ENCODE measurements around the gene SKAP1. TPM values are rescaled to one million over a fixed set of nuclear protein-coding genes. Genes with fewer than 3 reads are reported as not detected.

SKAP1 gene
- polyA plus RNA-seq, 1 of the 3 experiments (the other 2 are of a cell fraction) = not detected

DNA sequence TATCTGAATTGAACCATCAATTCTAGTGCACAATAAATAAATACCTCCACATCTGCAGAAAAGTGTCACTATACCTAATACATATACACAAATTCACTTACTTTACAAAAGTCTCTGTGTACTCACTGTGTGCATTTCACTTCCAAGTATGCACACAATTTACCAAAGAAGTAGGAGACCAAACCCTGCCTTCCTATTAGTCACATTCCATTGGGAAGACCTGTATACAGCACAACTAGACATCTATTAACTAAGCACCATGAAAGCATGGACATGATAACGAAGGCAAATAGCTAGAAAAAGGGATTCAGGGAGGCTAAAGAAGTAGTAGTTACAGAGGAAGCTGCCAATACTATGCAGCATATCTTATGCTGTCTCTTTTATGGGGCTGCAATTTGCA lies 183.0 kb downstream of the SKAP1 start:
- peaks cover 0 to under 1% of the 10 kb centered on the region in 2 experiments; a peak in 2 of 4 replicates for H3K4me1 ChIP-seq (ENCODE audit: control insufficient read depth in 1 of 2, insufficient read depth in 2 of 2, low read depth in 1 of 2, low read length in 1 of 2)
- ChIA-PET CTCF (interaction anchor here (0.6 to 1.7 kb wide), 6 partner anchors 11 to 371 kb away, joined by 3 to 8 read pairs (median 3); no protein-coding TSS in a partner anchor), POLR2A (no interaction called here)
- H3K9me3 ChIP-seq = no peaks in the 10 kb centered on the region
- H3F3A ChIP-seq (replicated peaks; ENCODE audit: insufficient read depth) = peaks cover 7% of the 10 kb centered on the region
- H3K9me2 ChIP-seq = no peaks in the 10 kb centered on the region
- H3K79me2 ChIP-seq (ENCODE audit: insufficient read depth) = no peaks in the 10 kb centered on the region
- 0% methylated on average over 1 of the region's 1 CpG for WGBS (ENCODE audit: low lambda C conversion rate)
- no peaks in the 10 kb centered on the region for H4K20me1 ChIP-seq (ENCODE audit: insufficient read depth)
- no peak overlapping the region for H3K4me2 ChIP-seq
- peaks cover 60% of the 10 kb centered on the region for H3K27me3 ChIP-seq (ENCODE audit: insufficient read depth)
- no peaks in the 10 kb centered on the region for H3K36me3 ChIP-seq (replicated peaks in 1 of 2; ENCODE audit: control insufficient read depth in 1 of 2, insufficient read depth in 2 of 2, low read length in 1 of 2)
- no peak for DNase-seq
- TF ChIP-seq CTCF (IDR thresholded peaks at IDR 0.05) (no peak), NFIC (IDR thresholded peaks at IDR 0.05; ENCODE audit: borderline replicate concordance) (no peak), TCF12 (IDR thresholded peaks at IDR 0.05) (no peak), EZH2phosphoT487 (IDR thresholded peaks at IDR 0.05; ENCODE audit: borderline replicate concordance, low read depth) (no peak), IRF3 (IDR thresholded peaks at IDR 0.05; ENCODE audit: low read depth, low read length) (no peak), CHD2 (IDR thresholded peaks at IDR 0.05; ENCODE audit: low read length, partially characterized antibody) (no peak), GATA2 (CRISPR knock-in tag; IDR thresholded peaks at IDR 0.05) (no peak), NRF1 (IDR thresholded peaks at IDR 0.05; ENCODE audit: low read depth, low read length) (no peak), YY1 (IDR thresholded peaks at IDR 0.05; ENCODE audit: low read depth) (no peak), MEF2A (IDR thresholded peaks at IDR 0.05; ENCODE audit: borderline replicate concordance, low read depth) (no peak), FOXJ3 (CRISPR knock-in tag; IDR thresholded peaks at IDR 0.05) (no peak), ELF1 (IDR thresholded peaks at IDR 0.05) (no peak), TEAD4 (IDR thresholded peaks at IDR 0.05; ENCODE audit: borderline replicate concordance, insufficient read depth) (no peak), EP300 (IDR thresholded peaks at IDR 0.05; ENCODE audit: borderline replicate concordance in 1 of 2, low read depth in 1 of 2, low read length in 1 of 2) (no peak), USF2 (IDR thresholded peaks at IDR 0.05; ENCODE audit: borderline replicate concordance, low read depth, low read length) (no peak), SIN3A (IDR thresholded peaks at IDR 0.05; ENCODE audit: borderline replicate concordance, low read depth, low read length) (no peak), RAD21 (IDR thresholded peaks at IDR 0.05; ENCODE audit: low read length) (no peak), FOSL2 (IDR thresholded peaks at IDR 0.05; ENCODE audit: borderline replicate concordance, low read depth) (no peak)
- no peak overlapping the region for H3K27ac ChIP-seq (ENCODE audit: low read depth in 2 of 2, low read length in 1 of 2)
- H3K9ac ChIP-seq = no peak overlapping the region
- H3K4me3 ChIP-seq (ENCODE audit: low read depth in 2 of 2, low read length in 1 of 2) = no peak overlapping the region
- no peak overlapping the region for H2AFZ ChIP-seq (ENCODE audit: low read depth)

All from SK-N-SH (cell line).